CD4-positive, alpha-beta T cell (primary cell): ENCODE results near the gene SPATA17. TPM values are rescaled to one million over a fixed set of nuclear protein-coding genes. Genes with fewer than 3 reads are reported as not detected.
"Not testable (repeated sequence)": the region's sequence is repeated elsewhere in the genome, so short reads cannot be mapped to it uniquely, and the experiment has no call there.

Experiments used
- ATAC-seq: fragments of 200-7000 bp; cut with Tn5 transposase; one replicate; pipeline ENCODE4 v1.10.0; 2022; ENCODE audit warnings: mild to moderate bottlenecking; ENCODE audit not compliant: poor library complexity
- CTCF ChIA-PET: fragments of 350-600 bp; sonication (Branson Sonifier 250); formaldehyde crosslinking; loops from one replicate; lab custom pipeline; 2021; ENCODE audit warnings: antibody characterized with exemption, inconsistent platforms; lab: Charles Lee
- POLR2A ChIA-PET: fragments of 350-600 bp; sonication (Branson Sonifier 250); formaldehyde crosslinking; loops from one replicate; lab custom pipeline; 2021; ENCODE audit warnings: antibody characterized with exemption, inconsistent platforms; lab: Charles Lee
- DNase-seq, 14 experiments: peaks; one replicate each; pipeline ENCODE4 v3.0.0-alpha.2; 2013 to 2020; ENCODE audit warnings: mixed read lengths in 2 of 14
- H3K27ac ChIP-seq, 2 donors: one replicate each; pipeline versions ENCODE4 v1.5.1 to v1.7.0; 2013; ENCODE audit warnings: low read length in 2 of 2, low read depth in 1 of 2, mild to moderate bottlenecking in 1 of 2
- H3K27me3 ChIP-seq, 2 experiments: 1 replicate in 1 of 2; 2 replicates in 1 of 2; pipeline versions ENCODE4 v1.6.1 to v1.7.0; 2013; ENCODE audit warnings: low read length in 2 of 2, control low read depth in 1 of 2, mild to moderate bottlenecking in 1 of 2, moderate library complexity in 1 of 2; ENCODE audit not compliant: insufficient read depth in 2 of 2, control insufficient read depth in 1 of 2
- H3K36me3 ChIP-seq: one replicate; pipeline ENCODE4 v1.6.1; 2013; ENCODE audit warnings: low read length, control low read depth; ENCODE audit not compliant: insufficient read depth
- H3K4me1 ChIP-seq: one replicate; pipeline ENCODE4 v1.6.1; 2013; ENCODE audit warnings: low read length, control low read depth; ENCODE audit not compliant: insufficient read depth
- H3K4me3 ChIP-seq: one replicate; pipeline ENCODE4 v1.5.1; 2013; ENCODE audit warnings: mild to moderate bottlenecking, low read length, moderate library complexity
- H3K9me3 ChIP-seq, 2 experiments: 1 replicate in 1 of 2; 2 replicates in 1 of 2; pipeline versions ENCODE4 v1.6.1 to v1.7.0; 2013; ENCODE audit warnings: low read length in 2 of 2, mild to moderate bottlenecking in 2 of 2, control low read depth in 1 of 2, moderate library complexity in 1 of 2; ENCODE audit not compliant: control insufficient read depth in 1 of 2, insufficient read depth in 1 of 2
- H3K27ac Mint-ChIP-seq: one replicate; pipeline ENCODE4 v1.8.0; 2020; ENCODE audit warnings: mixed read lengths
- H3K27me3 Mint-ChIP-seq: one replicate; pipeline ENCODE4 v1.8.0; 2021; ENCODE audit warnings: mixed read lengths
- H3K36me3 Mint-ChIP-seq: one replicate; pipeline ENCODE4 v1.8.0; 2021; ENCODE audit warnings: low read depth, mixed read lengths
- H3K4me1 Mint-ChIP-seq: one replicate; pipeline ENCODE4 v1.8.0; 2021; ENCODE audit warnings: low read depth, mixed read lengths
- H3K4me3 Mint-ChIP-seq: one replicate; pipeline ENCODE4 v1.8.0; 2020; ENCODE audit warnings: mild to moderate bottlenecking, mixed read lengths
- H3K9me3 Mint-ChIP-seq: one replicate; pipeline ENCODE4 v1.8.0; 2020; ENCODE audit warnings: mixed read lengths
- CTCF ChIP-seq: fragments of 200-600 bp; IDR thresholded peaks from one replicate; pipeline ENCODE4 v1.8.0; 2022; ENCODE audit warnings: antibody characterized with exemption, mild to moderate bottlenecking
- intact Hi-C, 2 experiments: fragments of 100-400 bp; cut with DNase I in 1 of 2; cut with micrococcal nuclease in 1 of 2; formaldehyde crosslinking; loops; one replicate each; pipeline versions ENCODE4 v1.15.1 to v1.9.0; 2023 to 2025; cut with DNase I, micrococcal nuclease
- polyA plus RNA-seq, 2 donors: library from polyadenylated mRNA; unstranded; fragments of 120-200 nt; gene quantifications; one replicate each; pipeline ENCODE4 v1.2.1, GENCODE V29; 2013
- total RNA-seq, 174 experiments: library from RNA in 2 of 174; stranded (reverse) in 2 of 174; gene quantifications; one replicate each; pipeline ENCODE4 v1.2.3 and lab custom pipeline; 2021 to 2026

SPATA17 gene
- total RNA-seq (not detected), total RNA-seq (lab: John Stamatoyannopoulos, UW) (0 to 0.47 (median 0) reads per million in 172 experiments)
- polyA plus RNA-seq (2013, experiment 1 of 2) = 0.08 TPM
- polyA plus RNA-seq (2013, experiment 2 of 2) = 0.01 TPM

GRCh38 chr1:217630711-217631591, at the start of gene SPATA17, which contains the start of gene GPATCH2:
TSS of gene SPATA17 (plus strand) at chr1:217631344. CDS start at chr1:217631379, 35 bp downstream.
TSS of gene GPATCH2 (minus strand) at chr1:217631090. CDS start at chr1:217630971, 119 bp downstream.
- Histone ChIP-seq H3K27ac (peak within 1 kb of the TSS; percentile 70 to 95), H3K27me3 (no peaks in the 10 kb centered on the region), H3K9me3 (no peaks in the 10 kb centered on the region), H3K36me3 (no peaks in the 10 kb centered on the region), H3K4me1 (peaks cover 7% of the 10 kb centered on the region), H3K4me3 (peak within 1 kb of the TSS; percentile 78)
- Mint-ChIP-seq H3K27me3 (peaks cover 18% of the 10 kb centered on the region), H3K9me3 (no peaks in the 10 kb centered on the region), H3K4me3 (peak within 1 kb of the TSS; percentile 94), H3K4me1 (peaks cover 51% of the 10 kb centered on the region), H3K36me3 (peaks cover 10% of the 10 kb centered on the region), H3K27ac (peak within 1 kb of the TSS; percentile 98)
- POLR2A ChIA-PET = interaction anchor here (1.2 to 2.2 kb wide), 5 partner anchors 9 to 654 kb away, joined by 3 to 15 read pairs (median 5); partner anchors contain the start of gene RRP15
- CTCF ChIA-PET = interaction anchor here (0.7 kb wide), 1 partner anchor 17 kb away, joined by 3 read pairs; no protein-coding TSS in a partner anchor
- ATAC-seq = peak; percentile 88
- TF ChIP-seq CTCF = peak; percentile 20
- intact Hi-C loops = loop anchor here in 1 of 2 experiments (10.0 kb wide), 1 partner anchor 1544 kb away; the partner anchor contains the start of gene LYPLAL1
- DNase-seq = peak; percentile 62 to 94 (median 72)

GRCh38 chr1:217584286-217584811, 46.8 kb upstream of the SPATA17 start:
- H3K4me1 ChIP-seq, H3K4me3 Mint-ChIP-seq, H3K27me3 Mint-ChIP-seq, H3K4me1 Mint-ChIP-seq, intact Hi-C loops, H3K27ac ChIP-seq, H3K27ac Mint-ChIP-seq, ATAC-seq, H3K27me3 ChIP-seq, CTCF ChIA-PET, DNase-seq, H3K4me3 ChIP-seq, POLR2A ChIA-PET, H3K9me3 ChIP-seq, H3K9me3 Mint-ChIP-seq, H3K36me3 ChIP-seq: not testable (repeated sequence)
- peaks cover 13% of the 10 kb centered on the region for H3K36me3 Mint-ChIP-seq

- DNase-seq = no peak
- Histone ChIP-seq H3K9me3 (no peaks in the 10 kb centered on the region), H3K4me1 (no peaks in the 10 kb centered on the region), H3K27me3 (no peaks in the 10 kb centered on the region), H3K27ac (no peak overlapping the region), H3K4me3 (no peak overlapping the region), H3K36me3 (no peaks in the 10 kb centered on the region)
- TF ChIP-seq CTCF = no peak
- POLR2A ChIA-PET = interaction anchor here (0.9 kb wide), 1 partner anchor 25 kb away, joined by 3 read pairs; no protein-coding TSS in a partner anchor
- Mint-ChIP-seq H3K4me1 (no peaks in the 10 kb centered on the region), H3K36me3 (peaks cover 17% of the 10 kb centered on the region), H3K27ac (no peak overlapping the region), H3K9me3 (no peaks in the 10 kb centered on the region), H3K27me3 (no peaks in the 10 kb centered on the region), H3K4me3 (no peak overlapping the region)
- intact Hi-C loops = no loop called here
- ATAC-seq = no peak
- CTCF ChIA-PET = interaction anchor here (0.6 to 1.1 kb wide), 2 partner anchors 11 to 23 kb away, joined by 3 read pairs; no protein-coding TSS in a partner anchor
These were observed 45.6 kb upstream of the SPATA17 start for GRCh38 chr1:217585577-217585976.
